HL-60/S4 treated with phorbol 12-myristate 13-acetate at 8.2 ng/mL for 4 days and 3 days (cell line): ENCODE measurements around the gene ALCAM.

ENCODE experiments used
- in situ Hi-C: fragments of 300-500 bp; cut with MboI; formaldehyde crosslinking; loops from 2 replicates; pipeline ENCODE4 v1.15.0; 2022; ENCODE audit warnings: low sequenced_read_pairs

ALCAM gene

DNA sequence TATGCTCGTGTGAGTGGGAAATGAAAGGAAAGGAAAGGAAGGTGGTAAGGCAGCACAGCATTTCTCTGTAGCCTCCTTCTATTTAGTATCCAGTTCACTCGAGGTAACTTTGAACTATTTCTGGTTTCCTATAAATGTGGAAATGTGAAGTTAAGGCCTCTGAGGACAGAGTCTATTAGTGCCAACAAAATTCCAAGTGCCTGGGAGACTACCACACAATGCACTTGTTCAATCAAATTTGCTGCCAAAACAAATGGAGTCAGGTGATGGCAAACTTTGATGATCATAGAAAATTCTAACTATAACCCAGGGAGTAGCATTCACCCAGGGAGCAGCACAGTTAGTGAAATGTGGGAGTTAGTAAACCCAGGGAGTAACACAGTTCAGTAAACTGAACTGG is 155.1 kb downstream of the ALCAM start:
- in situ Hi-C loops = no loop called here

GRCh38 chr3:105523501-105523900 is 156.8 kb downstream of the ALCAM start:
- in situ Hi-C loops = no loop called here

DNA sequence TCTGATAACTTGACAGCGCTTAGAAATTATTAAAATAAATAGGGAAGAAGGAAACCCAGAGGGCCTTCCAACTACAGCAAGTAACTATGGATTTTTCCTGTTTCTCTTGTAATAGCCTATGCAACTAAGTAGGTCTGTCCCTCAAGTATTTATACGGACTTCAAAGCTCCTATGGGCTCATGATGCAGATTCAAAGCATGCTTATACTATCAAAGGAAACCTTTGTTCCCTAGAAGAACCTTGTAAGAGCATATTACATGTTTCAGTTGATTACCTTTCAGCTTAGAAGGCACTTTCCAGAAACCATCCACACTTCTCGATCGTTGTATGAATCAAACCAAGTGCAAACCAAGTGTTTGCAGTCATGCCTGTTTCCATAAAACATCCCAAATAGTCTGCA is 158.8 kb downstream of the ALCAM start:
- in situ Hi-C loops = no loop called here

GRCh38 chr3:105526360-105527111 is 159.8 kb downstream of the ALCAM start:
- in situ Hi-C loops = no loop called here

GRCh38 chr3:105527535-105527934 is 160.8 kb downstream of the ALCAM start:
- in situ Hi-C loops = no loop called here

- in situ Hi-C loops = no loop called here
Measured at GRCh38 chr3:105527949-105528348, 161.2 kb downstream of the ALCAM start.

GRCh38 chr3:105528955-105529354 is 162.2 kb downstream of the ALCAM start:
- in situ Hi-C loops = no loop called here

- in situ Hi-C loops = no loop called here
Measured at GRCh38 chr3:105529456-105529855, 162.7 kb downstream of the ALCAM start.

DNA sequence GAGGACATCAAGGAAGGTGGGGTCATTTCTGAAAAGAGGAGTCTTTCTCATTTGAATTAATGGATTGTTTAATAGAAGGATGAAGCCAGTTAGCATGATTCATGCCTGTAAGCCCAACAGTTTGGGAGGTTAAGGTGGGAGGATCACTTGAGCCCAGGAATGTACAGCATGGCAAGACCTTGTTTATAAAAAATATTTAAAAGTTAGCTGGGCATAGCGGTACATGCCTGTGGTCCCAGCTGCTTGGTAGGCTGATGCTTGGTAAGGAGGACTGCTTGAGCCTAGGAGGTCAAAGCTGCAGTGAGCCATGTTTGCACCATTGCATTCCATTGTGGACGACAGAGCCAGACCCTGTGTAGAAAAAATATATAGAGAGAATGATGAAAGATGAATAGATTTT is 165.5 kb downstream of the ALCAM start:
- in situ Hi-C loops = no loop called here

GRCh38 chr3:105533960-105534359 is 167.3 kb downstream of the ALCAM start:
- in situ Hi-C loops = no loop called here

GRCh38 chr3:105534491-105534890 is 167.8 kb downstream of the ALCAM start:
- in situ Hi-C loops = no loop called here

GRCh38 chr3:105537371-105538080 is 170.8 kb downstream of the ALCAM start:
- in situ Hi-C loops = no loop called here

- in situ Hi-C loops = no loop called here
Measured at GRCh38 chr3:105538483-105538882, 171.8 kb downstream of the ALCAM start.

DNA sequence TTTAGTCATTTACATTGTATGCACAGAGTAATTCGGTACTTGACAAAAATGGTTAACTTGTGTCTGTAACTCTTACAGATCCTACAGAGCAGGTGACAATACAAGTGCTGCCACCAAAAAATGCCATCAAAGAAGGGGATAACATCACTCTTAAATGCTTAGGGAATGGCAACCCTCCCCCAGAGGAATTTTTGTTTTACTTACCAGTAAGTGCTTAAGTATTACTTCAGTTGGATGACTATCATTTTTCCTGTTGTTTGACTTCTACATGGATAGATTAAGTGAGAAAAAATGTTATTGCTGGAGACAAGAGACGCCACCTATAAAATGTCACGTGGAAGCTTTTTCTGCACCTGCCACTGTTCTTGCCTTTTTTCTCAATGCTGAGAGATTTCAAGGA is 173.2 kb downstream of the ALCAM start:
- in situ Hi-C loops = no loop called here

DNA sequence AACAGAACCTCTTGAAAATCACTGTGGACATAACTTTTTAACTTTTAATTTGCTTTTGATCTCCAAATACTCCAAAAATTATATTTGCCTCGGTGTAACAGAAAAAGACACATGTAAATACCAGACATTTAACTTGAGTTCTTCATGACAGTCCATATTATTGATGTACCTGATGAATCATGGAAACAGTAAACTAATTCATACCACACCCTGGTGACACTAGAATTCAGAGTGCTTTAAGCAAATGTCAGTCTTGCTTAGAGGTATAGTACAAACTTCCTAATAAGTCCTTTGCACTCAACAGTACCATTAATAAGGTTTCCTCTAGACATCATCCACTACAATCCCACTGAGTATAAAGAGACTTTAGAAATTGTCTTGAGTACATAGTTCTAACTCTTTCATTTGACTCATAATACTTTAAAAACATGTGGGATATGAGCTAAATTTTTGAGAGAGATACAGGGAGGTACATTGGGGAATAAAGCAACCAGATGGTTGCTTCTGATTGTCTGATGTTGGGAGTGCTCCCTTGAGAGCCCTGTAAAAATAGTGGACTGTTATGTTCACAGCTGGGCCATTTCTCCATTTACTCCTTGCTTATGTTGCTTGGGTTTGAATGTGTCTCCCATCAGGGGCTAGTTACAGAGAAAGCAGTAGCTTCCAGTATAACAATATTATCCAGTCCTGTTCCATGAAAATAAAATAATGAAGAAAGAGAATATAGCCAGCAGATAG is 175.7 kb downstream of the ALCAM start:
- in situ Hi-C loops = no loop called here

DNA sequence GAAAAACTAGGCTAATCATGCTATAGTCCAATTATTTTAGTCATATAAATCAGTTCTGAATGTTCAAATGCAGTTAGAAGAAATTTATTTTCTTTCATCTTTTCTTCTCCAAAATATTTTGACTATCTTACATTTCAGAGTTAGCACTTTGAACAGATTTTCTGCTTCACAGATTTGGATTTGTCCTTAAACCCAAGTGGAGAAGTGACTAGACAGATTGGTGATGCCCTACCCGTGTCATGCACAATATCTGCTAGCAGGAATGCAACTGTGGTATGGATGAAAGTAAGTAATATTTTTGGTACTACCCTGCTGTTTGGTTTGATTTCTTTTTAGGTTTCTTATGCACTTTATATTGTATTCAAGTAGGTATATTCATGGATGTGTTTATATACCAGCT is 178.3 kb downstream of the ALCAM start:
- in situ Hi-C loops = no loop called here

DNA sequence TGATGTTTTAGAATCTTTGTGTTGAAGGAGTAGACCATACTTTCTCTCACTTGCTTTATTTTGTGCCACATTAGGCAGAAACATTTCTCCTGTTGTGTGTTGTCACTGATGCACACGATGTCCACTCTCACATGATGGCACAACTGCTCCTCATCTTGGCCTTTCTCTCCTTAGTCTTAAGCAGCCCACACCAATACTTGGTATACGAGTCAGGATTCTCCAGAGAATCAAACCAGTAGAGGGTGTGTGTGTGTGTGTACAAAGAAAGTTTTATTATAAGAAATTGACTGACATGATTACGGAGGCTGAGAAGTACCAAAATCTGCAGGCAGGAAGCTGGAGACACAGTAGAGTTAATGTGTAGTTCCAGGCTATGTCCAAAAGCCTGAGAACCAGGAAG is 187.1 kb downstream of the ALCAM start:
- in situ Hi-C loops = no loop called here

- in situ Hi-C loops = no loop called here
Measured at GRCh38 chr3:105555206-105555605, 188.5 kb downstream of the ALCAM start.

GRCh38 chr3:105559856-105560255 is 193.1 kb downstream of the ALCAM start:
- in situ Hi-C loops = no loop called here

GRCh38 chr3:105561876-105562275 is 195.2 kb downstream of the ALCAM start:
- in situ Hi-C loops = no loop called here

- in situ Hi-C loops = no loop called here
Measured at GRCh38 chr3:105564546-105565288, 198.0 kb downstream of the ALCAM start.
